A673 (cell line): ENCODE measurements around the gene TENM4. TPM values are rescaled to one million over a fixed set of nuclear protein-coding genes. Genes with fewer than 3 reads are reported as not detected.

Source experiments
- BruUV-seq: library from RNA; stranded (reverse); fragments of 400-500 nt; replicated peaks from 2 replicates; lab custom pipeline; 2021; lab: Mats Ljungman, UMichigan
- CTCF ChIA-PET: fragments of 300-600 bp; sonication (Branson Sonifier 250); formaldehyde crosslinking; loops from one replicate; lab custom pipeline; 2022; ENCODE audit warnings: antibody characterized with exemption; lab: Charles Lee
- POLR2A ChIA-PET: fragments of 300-600 bp; sonication (Branson Sonifier 250); formaldehyde crosslinking; loops from one replicate; lab custom pipeline; 2022; ENCODE audit warnings: antibody characterized with exemption; ENCODE audit not compliant: low non-redundant PET; lab: Charles Lee
- DNase-seq: peaks from one replicate; pipeline ENCODE4 v3.0.0-alpha.2; 2015; ENCODE audit warnings: low spot score
- H3K27ac ChIP-seq: fragments of 200-600 bp; sonication (generic); 2 replicates; pipeline ENCODE4 v1.5.1; 2016; ENCODE audit warnings: mixed run types, low read depth, mild to moderate bottlenecking, mixed read lengths, antibody characterized with exemption, low read length; ENCODE audit not compliant: poor library complexity, severe bottlenecking
- H3K27me3 ChIP-seq: fragments of 200-600 bp; sonication (generic); replicated peaks from 2 replicates; pipeline ENCODE4 v1.6.1; 2017; ENCODE audit warnings: mixed run types, low read depth, mild to moderate bottlenecking, mixed read lengths, antibody characterized with exemption, low read length; ENCODE audit not compliant: insufficient read depth, poor library complexity
- H3K36me3 ChIP-seq: fragments of 200-600 bp; sonication (generic); 2 replicates; pipeline ENCODE4 v1.6.1; 2016; ENCODE audit warnings: mixed run types, mild to moderate bottlenecking, mixed read lengths, antibody characterized with exemption, low read length; ENCODE audit not compliant: insufficient read depth, poor library complexity, severe bottlenecking
- H3K4me1 ChIP-seq: fragments of 200-600 bp; sonication (generic); 2 replicates; pipeline ENCODE4 v1.6.1; 2017; ENCODE audit warnings: mixed run types, mild to moderate bottlenecking, mixed read lengths, antibody characterized with exemption, low read length; ENCODE audit not compliant: insufficient read depth, poor library complexity, severe bottlenecking
- H3K4me3 ChIP-seq: fragments of 200-600 bp; sonication (generic); 2 replicates; pipeline ENCODE4 v1.5.1; 2016; ENCODE audit warnings: low read depth, mixed run types, mild to moderate bottlenecking, mixed read lengths, low read length; ENCODE audit not compliant: poor library complexity, severe bottlenecking
- H3K9me3 ChIP-seq: fragments of 200-600 bp; sonication (generic); 2 replicates; pipeline ENCODE4 v1.6.1; 2016; ENCODE audit warnings: mixed run types, low read depth, mild to moderate bottlenecking, mixed read lengths, antibody characterized with exemption, low read length; ENCODE audit not compliant: poor library complexity, severe bottlenecking
- EZH2 ChIP-seq: fragments of 200-600 bp; sonication (generic); IDR thresholded peaks from 2 replicates; pipeline ENCODE4 v1.6.1; 2017; ENCODE audit warnings: borderline replicate concordance, low read depth, mild to moderate bottlenecking, mixed read lengths, antibody characterized with exemption, low read length; ENCODE audit not compliant: poor library complexity, severe bottlenecking
- intact Hi-C: fragments of 100-400 bp; cut with micrococcal nuclease; formaldehyde crosslinking; loops from one replicate; pipeline ENCODE4 v1.10.0; 2022; ENCODE audit not compliant: unreplicated experiment
- total RNA-seq: library from RNA; stranded (reverse); gene quantifications from 2 replicates; pipeline ENCODE4 v1.2.3, GENCODE V29; 2021
- TF ChIP-seq, protein P1 (sequence below): fragments of 300-800, 200-600 bp; sonication (generic); conservative IDR thresholded peaks from 2 replicates; pipeline ENCODE4 v1.5.1; 2017; ENCODE audit warnings: low read depth, mild to moderate bottlenecking, antibody characterized with exemption, low read length, moderate library complexity, mixed read lengths

TENM4 gene
- total RNA-seq, 1 experiment from 2014 or later, result 0.11 TPM

DNA sequence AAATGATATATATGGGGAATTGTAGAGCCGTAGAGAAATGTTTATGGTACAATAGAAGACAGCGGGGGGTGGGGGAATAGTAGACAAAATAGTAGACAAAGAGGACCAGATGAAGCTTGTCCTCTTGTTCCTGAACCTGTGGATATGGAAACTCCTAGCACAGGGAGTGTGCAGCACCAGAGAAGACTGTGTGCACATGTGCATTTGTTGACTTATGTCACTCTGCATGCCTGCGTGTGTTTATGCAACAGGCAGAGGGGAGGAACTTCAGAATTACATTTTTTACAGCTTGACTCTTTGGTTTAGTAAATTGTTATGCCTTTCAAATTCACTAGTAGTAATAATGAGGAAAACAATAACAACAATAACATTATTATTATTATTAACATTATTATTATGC lies 36.0 kb downstream of the TENM4 start:
- H3K4me3 ChIP-seq, result no peak overlapping the region
- TF ChIP-seq, protein P1, sequence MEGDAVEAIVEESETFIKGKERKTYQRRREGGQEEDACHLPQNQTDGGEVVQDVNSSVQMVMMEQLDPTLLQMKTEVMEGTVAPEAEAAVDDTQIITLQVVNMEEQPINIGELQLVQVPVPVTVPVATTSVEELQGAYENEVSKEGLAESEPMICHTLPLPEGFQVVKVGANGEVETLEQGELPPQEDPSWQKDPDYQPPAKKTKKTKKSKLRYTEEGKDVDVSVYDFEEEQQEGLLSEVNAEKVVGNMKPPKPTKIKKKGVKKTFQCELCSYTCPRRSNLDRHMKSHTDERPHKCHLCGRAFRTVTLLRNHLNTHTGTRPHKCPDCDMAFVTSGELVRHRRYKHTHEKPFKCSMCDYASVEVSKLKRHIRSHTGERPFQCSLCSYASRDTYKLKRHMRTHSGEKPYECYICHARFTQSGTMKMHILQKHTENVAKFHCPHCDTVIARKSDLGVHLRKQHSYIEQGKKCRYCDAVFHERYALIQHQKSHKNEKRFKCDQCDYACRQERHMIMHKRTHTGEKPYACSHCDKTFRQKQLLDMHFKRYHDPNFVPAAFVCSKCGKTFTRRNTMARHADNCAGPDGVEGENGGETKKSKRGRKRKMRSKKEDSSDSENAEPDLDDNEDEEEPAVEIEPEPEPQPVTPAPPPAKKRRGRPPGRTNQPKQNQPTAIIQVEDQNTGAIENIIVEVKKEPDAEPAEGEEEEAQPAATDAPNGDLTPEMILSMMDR, result no peak
- TF ChIP-seq EZH2, result no peak
- no peak overlapping the region for H3K27ac ChIP-seq
- H3K4me1 ChIP-seq, result no peaks in the 10 kb centered on the region
- intact Hi-C loops, result loop anchor here (5.0 kb wide), 1 partner anchor 752 kb away; no protein-coding TSS in a partner anchor
- no peak for DNase-seq
- H3K9me3 ChIP-seq, result no peaks in the 10 kb centered on the region
- CTCF ChIA-PET, result no interaction called here
- H3K36me3 ChIP-seq, result no peaks in the 10 kb centered on the region
- no peaks in the 10 kb centered on the region for H3K27me3 ChIP-seq
- POLR2A ChIA-PET, result no interaction called here
- no TSS peak for BruUV-seq

DNA sequence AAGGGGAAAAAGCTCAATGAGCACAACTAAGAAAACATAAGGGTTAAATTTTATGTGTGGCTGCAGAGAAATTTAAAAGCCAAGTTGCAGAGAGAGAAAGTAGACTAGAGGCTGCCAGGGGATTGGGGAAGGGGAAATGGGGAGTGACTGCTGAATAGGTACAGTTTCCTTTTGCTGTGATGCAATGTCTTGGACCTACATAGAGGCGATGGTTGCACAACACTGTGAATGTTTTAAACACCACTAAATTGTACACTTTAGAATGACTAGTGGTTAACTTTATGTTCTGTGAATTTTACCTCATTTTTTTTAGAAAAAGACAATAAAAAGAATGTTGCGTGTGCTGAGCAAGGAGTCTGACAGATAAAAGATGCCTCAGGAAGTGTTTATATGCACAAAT lies 36.5 kb downstream of the TENM4 start:
- Histone ChIP-seq H3K36me3 (no peaks in the 10 kb centered on the region), H3K4me3 (no peak overlapping the region), H3K4me1 (no peaks in the 10 kb centered on the region), H3K27me3 (no peaks in the 10 kb centered on the region), H3K27ac (no peak overlapping the region), H3K9me3 (no peaks in the 10 kb centered on the region)
- intact Hi-C loops, result loop anchor here (5.0 kb wide), 1 partner anchor 753 kb away; no protein-coding TSS in a partner anchor
- ChIA-PET POLR2A (no interaction called here), CTCF (no interaction called here)
- TF ChIP-seq, protein P1, result no peak
- TF ChIP-seq EZH2, result no peak
- no peak for DNase-seq
- no TSS peak for BruUV-seq

DNA sequence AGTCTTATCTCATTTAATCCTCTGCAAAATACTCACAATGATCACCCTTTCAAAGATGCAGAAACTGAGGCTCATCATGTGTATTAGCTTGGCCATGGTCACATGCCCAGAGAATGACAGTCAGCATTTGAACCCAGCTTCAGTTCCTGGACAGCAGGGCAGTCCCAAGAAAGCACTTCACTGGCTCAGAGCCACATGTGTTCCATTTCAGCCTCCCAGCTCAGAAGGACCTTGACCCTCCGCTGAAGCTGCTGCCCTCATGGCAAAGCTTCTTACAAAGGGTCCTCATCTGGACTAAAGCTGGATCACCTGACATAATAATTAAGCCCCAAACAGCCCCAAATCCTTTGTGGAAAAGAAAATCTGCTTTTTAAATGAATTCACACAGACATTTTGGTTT lies 37.0 kb downstream of the TENM4 start:
- BruUV-seq, result no TSS peak
- ChIA-PET CTCF (no interaction called here), POLR2A (no interaction called here)
- intact Hi-C loops, result loop anchor here (5.0 kb wide), 1 partner anchor 753 kb away; no protein-coding TSS in a partner anchor
- Histone ChIP-seq H3K27ac (no peak overlapping the region), H3K9me3 (no peaks in the 10 kb centered on the region), H3K4me1 (no peaks in the 10 kb centered on the region), H3K36me3 (no peaks in the 10 kb centered on the region), H3K27me3 (no peaks in the 10 kb centered on the region), H3K4me3 (no peak overlapping the region)
- TF ChIP-seq, protein P1, result no peak
- TF ChIP-seq EZH2, result no peak
- no peak for DNase-seq
